GM23338 (cell line): ENCODE measurements around the gene PTPN18. TPM values are rescaled to one million over a fixed set of nuclear protein-coding genes. Genes with fewer than 3 reads are reported as not detected.

Source experiments
- ATAC-seq: fragments of 200-7000 bp; cut with Tn5 transposase; 3 replicates; pipeline ENCODE4 v1.9.1; 2020
- DNase-seq: peaks from one replicate; pipeline ENCODE4 v3.0.0-alpha.2; 2015; ENCODE audit warnings: low spot score
- H2AFZ ChIP-seq: fragments of 200-600 bp; sonication (generic); 2 replicates; pipeline ENCODE4 v1.8.0; 2016; ENCODE audit warnings: antibody characterized with exemption, mild to moderate bottlenecking, moderate library complexity
- H3F3A ChIP-seq: fragments of 200-600 bp; sonication (generic); replicated peaks from 2 replicates; pipeline ENCODE4 v1.8.0; 2017; ENCODE audit warnings: antibody characterized with exemption, mixed run types, low read depth
- H3K27ac ChIP-seq: fragments of 200-600 bp; sonication (generic); 2 replicates; pipeline ENCODE4 v1.6.1; 2016; ENCODE audit warnings: low read depth
- H3K27me3 ChIP-seq: fragments of 200-600 bp; sonication (generic); 2 replicates; pipeline ENCODE4 v1.8.0; 2016; ENCODE audit warnings: mild to moderate bottlenecking, mixed run types, moderate library complexity; ENCODE audit not compliant: insufficient read depth
- H3K36me3 ChIP-seq: fragments of 200-600 bp; sonication (generic); 2 replicates; pipeline ENCODE4 v1.8.0; 2016; ENCODE audit warnings: mild to moderate bottlenecking; ENCODE audit not compliant: insufficient read depth
- H3K4me1 ChIP-seq: fragments of 200-600 bp; sonication (generic); 2 replicates; pipeline ENCODE4 v1.8.0; 2016; ENCODE audit warnings: mild to moderate bottlenecking, moderate library complexity; ENCODE audit not compliant: insufficient read depth
- H3K4me2 ChIP-seq: fragments of 200-600 bp; sonication (generic); 2 replicates; pipeline ENCODE4 v1.7.1; 2017; ENCODE audit warnings: mixed run types
- H3K4me3 ChIP-seq: fragments of 200-600 bp; sonication (generic); 2 replicates; pipeline ENCODE4 v1.6.1; 2016; ENCODE audit warnings: mixed run types
- H3K79me2 ChIP-seq: fragments of 200-600 bp; sonication (generic); replicated peaks from 2 replicates; pipeline ENCODE4 v1.8.0; 2017; ENCODE audit warnings: mild to moderate bottlenecking; ENCODE audit not compliant: insufficient read depth
- H3K9me2 ChIP-seq: fragments of 200-600 bp; sonication (generic); 2 replicates; pipeline ENCODE4 v1.8.0; 2017; ENCODE audit not compliant: insufficient read depth
- H4K20me1 ChIP-seq: fragments of 200-600 bp; sonication (generic); replicated peaks from 2 replicates; pipeline ENCODE4 v1.8.0; 2017; ENCODE audit warnings: mild to moderate bottlenecking; ENCODE audit not compliant: insufficient read depth
- H3K27ac Mint-ChIP-seq: 2 replicates; pipeline ENCODE4 v1.8.0; 2020; ENCODE audit warnings: inconsistent platforms, mild to moderate bottlenecking, moderate library complexity, mixed read lengths
- H3K27me3 Mint-ChIP-seq: 3 replicates; pipeline ENCODE4 v1.8.0; 2022; ENCODE audit warnings: low read depth, mild to moderate bottlenecking, moderate library complexity, mixed read lengths, inconsistent platforms; ENCODE audit not compliant: insufficient read depth, poor library complexity
- H3K36me3 Mint-ChIP-seq: 3 replicates; pipeline ENCODE4 v1.8.0; 2021; ENCODE audit warnings: low read depth, mild to moderate bottlenecking, inconsistent platforms, moderate library complexity, mixed read lengths
- H3K4me1 Mint-ChIP-seq: 3 replicates; pipeline ENCODE4 v1.8.0; 2020; ENCODE audit warnings: mild to moderate bottlenecking, inconsistent platforms, mixed read lengths
- H3K4me3 Mint-ChIP-seq: 3 replicates; pipeline ENCODE4 v1.8.0; 2021; ENCODE audit warnings: moderate library complexity, mild to moderate bottlenecking, inconsistent platforms, mixed read lengths
- H3K9me3 Mint-ChIP-seq: 3 replicates; pipeline ENCODE4 v1.8.0; 2020; ENCODE audit warnings: moderate library complexity, mild to moderate bottlenecking, inconsistent platforms, mixed read lengths
- CREB1 ChIP-seq: fragments of 250-450 bp; sonication (Bioruptor Pico); IDR thresholded peaks from 2 replicates; pipeline ENCODE4 v1.5.0; 2020; ENCODE audit warnings: low read depth, mild to moderate bottlenecking, moderate library complexity
- EZH2 ChIP-seq: fragments of 200-600 bp; sonication (generic); IDR thresholded peaks from one replicate; pipeline ENCODE4 v1.8.0; 2017; ENCODE audit warnings: antibody characterized with exemption, mild to moderate bottlenecking, low read depth; ENCODE audit not compliant: unreplicated experiment
- EZH2phosphoT487 ChIP-seq: fragments of 200-600 bp; sonication (generic); IDR thresholded peaks from one replicate; pipeline ENCODE4 v1.8.1; 2018; ENCODE audit warnings: antibody characterized with exemption; ENCODE audit not compliant: unreplicated experiment
- JUNB ChIP-seq: IDR thresholded peaks from one replicate; pipeline ENCODE4 v1.6.1; 2016; ENCODE audit warnings: antibody characterized with exemption; ENCODE audit not compliant: unreplicated experiment
- NANOG ChIP-seq: IDR thresholded peaks from 2 replicates; pipeline ENCODE4 v1.6.1; 2016; ENCODE audit warnings: antibody characterized with exemption, borderline replicate concordance
- POLR2AphosphoS5 ChIP-seq: IDR thresholded peaks from 2 replicates; pipeline ENCODE4 v1.6.1; 2016; ENCODE audit warnings: antibody characterized with exemption, low read depth
- STAT1 ChIP-seq: IDR thresholded peaks from one replicate; pipeline ENCODE4 v1.6.1; 2016; ENCODE audit warnings: antibody characterized with exemption; ENCODE audit not compliant: unreplicated experiment
- ZNF114 ChIP-seq: fragments of 250-450 bp; sonication (Bioruptor Pico); IDR thresholded peaks from 2 replicates; pipeline ENCODE4 v1.5.0; 2020; ENCODE audit warnings: mild to moderate bottlenecking, moderate library complexity
- ZNF331 ChIP-seq: fragments of 250-450 bp; sonication (Bioruptor Pico); IDR thresholded peaks from 2 replicates; pipeline ENCODE4 v1.5.0; 2020; ENCODE audit warnings: low read depth, mild to moderate bottlenecking, moderate library complexity
- ZNF462 ChIP-seq: fragments of 250-450 bp; sonication (Bioruptor Pico); IDR thresholded peaks from 2 replicates; pipeline ENCODE4 v1.5.0; 2020; ENCODE audit warnings: mild to moderate bottlenecking, moderate library complexity
- polyA plus RNA-seq: library from polyadenylated mRNA; unstranded; fragments of >200 nt; fragmentation: Nextera tagmentation; extraction: Ambion mirVana; gene quantifications from 2 replicates; pipeline ENCODE4 v1.2.1, GENCODE V29; 2016
- total RNA-seq: library from RNA; depleted of rRNA; stranded (reverse); fragments of >200 nt; shearing (Covaris generic); gene quantifications from 2 replicates; pipeline ENCODE4 v1.2.3, GENCODE V29; 2014
- TF ChIP-seq, protein P1 (sequence below): IDR thresholded peaks from 2 replicates; pipeline ENCODE4 v1.6.1; 2016; ENCODE audit warnings: antibody characterized with exemption
- TF ChIP-seq, protein P2 (sequence below), 2 experiments: fragments of 200-600 bp in 1 of 2; sonication (generic) in 1 of 2; conservative IDR thresholded peaks; 2 replicates each; pipeline versions ENCODE4 v1.5.1 to v1.6.1; 2016 to 2017; ENCODE audit warnings: antibody characterized with exemption in 2 of 2, low read depth in 2 of 2, mild to moderate bottlenecking in 2 of 2, moderate library complexity in 1 of 2
- TF ChIP-seq, protein P3 (sequence below): IDR thresholded peaks from one replicate; pipeline ENCODE4 v1.6.1; 2018; ENCODE audit warnings: antibody characterized with exemption; ENCODE audit not compliant: unreplicated experiment

The PTPN18 gene
- total and polyA plus RNA-seq, 2 experiments from 2014 or later, result 10.1 to 10.9 TPM

GRCh38 chr2:130387071-130387400 lies 31.2 kb downstream of the PTPN18 start:
- Histone ChIP-seq H3F3A (no peaks in the 10 kb centered on the region), H3K4me3 (no peak overlapping the region), H3K4me1 (peaks cover 4% of the 10 kb centered on the region), H3K9me2 (no peaks in the 10 kb centered on the region), H3K27ac (no peak overlapping the region), H3K79me2 (no peaks in the 10 kb centered on the region), H3K36me3 (no peaks in the 10 kb centered on the region), H3K4me2 (no peak overlapping the region), H4K20me1 (no peaks in the 10 kb centered on the region), H3K27me3 (peaks cover 4% of the 10 kb centered on the region), H2AFZ (no peak overlapping the region)
- H3K4me1 Mint-ChIP-seq, result peaks cover 18% of the 10 kb centered on the region
- H3K27me3 Mint-ChIP-seq, result peaks cover 5% of the 10 kb centered on the region
- no peak overlapping the region for H3K27ac Mint-ChIP-seq
- H3K4me3 Mint-ChIP-seq, result no peak overlapping the region; the same call in 2 of the 3 replicates
- DNase-seq, result no peak
- TF ChIP-seq JUNB (no peak), EZH2phosphoT487 (no peak), EZH2 (no peak), STAT1 (no peak), POLR2AphosphoS5 (no peak), ZNF462 (CRISPR knock-in tag) (no peak), ZNF331 (CRISPR knock-in tag) (no peak), ZNF114 (CRISPR knock-in tag) (no peak), NANOG (no peak), CREB1 (CRISPR knock-in tag) (no peak)
- TF ChIP-seq, protein P1, sequence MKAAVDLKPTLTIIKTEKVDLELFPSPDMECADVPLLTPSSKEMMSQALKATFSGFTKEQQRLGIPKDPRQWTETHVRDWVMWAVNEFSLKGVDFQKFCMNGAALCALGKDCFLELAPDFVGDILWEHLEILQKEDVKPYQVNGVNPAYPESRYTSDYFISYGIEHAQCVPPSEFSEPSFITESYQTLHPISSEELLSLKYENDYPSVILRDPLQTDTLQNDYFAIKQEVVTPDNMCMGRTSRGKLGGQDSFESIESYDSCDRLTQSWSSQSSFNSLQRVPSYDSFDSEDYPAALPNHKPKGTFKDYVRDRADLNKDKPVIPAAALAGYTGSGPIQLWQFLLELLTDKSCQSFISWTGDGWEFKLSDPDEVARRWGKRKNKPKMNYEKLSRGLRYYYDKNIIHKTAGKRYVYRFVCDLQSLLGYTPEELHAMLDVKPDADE, result no peak
- TF ChIP-seq, protein P2, sequence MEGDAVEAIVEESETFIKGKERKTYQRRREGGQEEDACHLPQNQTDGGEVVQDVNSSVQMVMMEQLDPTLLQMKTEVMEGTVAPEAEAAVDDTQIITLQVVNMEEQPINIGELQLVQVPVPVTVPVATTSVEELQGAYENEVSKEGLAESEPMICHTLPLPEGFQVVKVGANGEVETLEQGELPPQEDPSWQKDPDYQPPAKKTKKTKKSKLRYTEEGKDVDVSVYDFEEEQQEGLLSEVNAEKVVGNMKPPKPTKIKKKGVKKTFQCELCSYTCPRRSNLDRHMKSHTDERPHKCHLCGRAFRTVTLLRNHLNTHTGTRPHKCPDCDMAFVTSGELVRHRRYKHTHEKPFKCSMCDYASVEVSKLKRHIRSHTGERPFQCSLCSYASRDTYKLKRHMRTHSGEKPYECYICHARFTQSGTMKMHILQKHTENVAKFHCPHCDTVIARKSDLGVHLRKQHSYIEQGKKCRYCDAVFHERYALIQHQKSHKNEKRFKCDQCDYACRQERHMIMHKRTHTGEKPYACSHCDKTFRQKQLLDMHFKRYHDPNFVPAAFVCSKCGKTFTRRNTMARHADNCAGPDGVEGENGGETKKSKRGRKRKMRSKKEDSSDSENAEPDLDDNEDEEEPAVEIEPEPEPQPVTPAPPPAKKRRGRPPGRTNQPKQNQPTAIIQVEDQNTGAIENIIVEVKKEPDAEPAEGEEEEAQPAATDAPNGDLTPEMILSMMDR (conservative IDR thresholded peaks at IDR 0.05; ENCODE audit: low read depth in 2 of 2), result no peak
- TF ChIP-seq, protein P3, sequence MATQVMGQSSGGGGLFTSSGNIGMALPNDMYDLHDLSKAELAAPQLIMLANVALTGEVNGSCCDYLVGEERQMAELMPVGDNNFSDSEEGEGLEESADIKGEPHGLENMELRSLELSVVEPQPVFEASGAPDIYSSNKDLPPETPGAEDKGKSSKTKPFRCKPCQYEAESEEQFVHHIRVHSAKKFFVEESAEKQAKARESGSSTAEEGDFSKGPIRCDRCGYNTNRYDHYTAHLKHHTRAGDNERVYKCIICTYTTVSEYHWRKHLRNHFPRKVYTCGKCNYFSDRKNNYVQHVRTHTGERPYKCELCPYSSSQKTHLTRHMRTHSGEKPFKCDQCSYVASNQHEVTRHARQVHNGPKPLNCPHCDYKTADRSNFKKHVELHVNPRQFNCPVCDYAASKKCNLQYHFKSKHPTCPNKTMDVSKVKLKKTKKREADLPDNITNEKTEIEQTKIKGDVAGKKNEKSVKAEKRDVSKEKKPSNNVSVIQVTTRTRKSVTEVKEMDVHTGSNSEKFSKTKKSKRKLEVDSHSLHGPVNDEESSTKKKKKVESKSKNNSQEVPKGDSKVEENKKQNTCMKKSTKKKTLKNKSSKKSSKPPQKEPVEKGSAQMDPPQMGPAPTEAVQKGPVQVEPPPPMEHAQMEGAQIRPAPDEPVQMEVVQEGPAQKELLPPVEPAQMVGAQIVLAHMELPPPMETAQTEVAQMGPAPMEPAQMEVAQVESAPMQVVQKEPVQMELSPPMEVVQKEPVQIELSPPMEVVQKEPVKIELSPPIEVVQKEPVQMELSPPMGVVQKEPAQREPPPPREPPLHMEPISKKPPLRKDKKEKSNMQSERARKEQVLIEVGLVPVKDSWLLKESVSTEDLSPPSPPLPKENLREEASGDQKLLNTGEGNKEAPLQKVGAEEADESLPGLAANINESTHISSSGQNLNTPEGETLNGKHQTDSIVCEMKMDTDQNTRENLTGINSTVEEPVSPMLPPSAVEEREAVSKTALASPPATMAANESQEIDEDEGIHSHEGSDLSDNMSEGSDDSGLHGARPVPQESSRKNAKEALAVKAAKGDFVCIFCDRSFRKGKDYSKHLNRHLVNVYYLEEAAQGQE, result no peak
- no peak for ATAC-seq
- H3K9me3 Mint-ChIP-seq, result no peaks in the 10 kb centered on the region
- H3K36me3 Mint-ChIP-seq, result no peaks in the 10 kb centered on the region
